LoVo (cell line): ENCODE measurements around the gene SPANXD.
"Not testable (repeated sequence)": the region's sequence is repeated elsewhere in the genome, so short reads cannot be mapped to it uniquely, and the experiment has no call there.

Experiments
- DNase-seq: peaks from one replicate; pipeline ENCODE4 v3.0.0-alpha.2; 2016; ENCODE audit warnings: low spot score

SPANXD gene, protein sequence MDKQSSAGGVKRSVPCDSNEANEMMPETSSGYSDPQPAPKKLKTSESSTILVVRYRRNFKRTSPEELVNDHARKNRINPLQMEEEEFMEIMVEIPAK

DNA sequence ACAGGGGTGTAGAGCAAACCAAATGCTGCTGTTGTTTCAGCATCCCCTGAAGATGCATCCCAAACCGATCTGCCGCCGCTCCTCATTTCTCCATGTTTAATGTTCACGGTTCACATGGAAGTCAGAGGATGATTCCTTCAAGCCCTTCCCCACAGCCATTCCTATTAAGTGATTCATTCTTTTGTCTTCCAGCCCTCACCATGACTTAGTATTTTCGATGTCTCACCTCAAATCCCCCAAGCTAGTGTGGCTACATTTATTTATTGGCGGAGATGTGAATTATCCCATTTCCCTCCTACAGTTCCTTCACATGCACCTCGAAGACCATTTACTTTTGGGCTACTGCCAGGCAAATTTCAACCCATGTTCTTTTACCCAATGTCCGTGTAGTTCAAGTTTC lies at the start of gene SPANXD:
SPANXD (minus strand) TSS at position 101 of the 400 bp plus-strand sequence. CDS start 334 bp downstream, outside the sequence.
- DNase-seq, result not testable (repeated sequence)

DNA sequence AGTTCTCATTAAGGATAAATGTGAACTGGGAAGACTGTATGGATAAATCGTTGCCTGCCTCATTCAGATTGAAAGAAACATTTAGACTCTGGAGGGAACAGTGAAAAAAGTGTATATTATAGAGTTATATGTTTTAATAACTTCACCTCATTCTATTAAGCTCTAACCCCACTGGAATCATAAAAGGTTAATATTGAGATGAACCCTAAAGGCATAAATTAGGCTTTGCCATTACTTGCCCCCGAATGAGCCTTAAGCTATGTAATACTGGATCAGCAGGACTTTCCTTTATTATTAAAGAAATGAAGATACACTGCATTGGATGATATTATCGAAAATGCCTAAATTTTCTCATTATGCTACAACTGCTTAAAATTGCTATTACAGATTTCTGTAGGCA lies 44.1 kb upstream of the SPANXD start:
- no peak for DNase-seq

DNA sequence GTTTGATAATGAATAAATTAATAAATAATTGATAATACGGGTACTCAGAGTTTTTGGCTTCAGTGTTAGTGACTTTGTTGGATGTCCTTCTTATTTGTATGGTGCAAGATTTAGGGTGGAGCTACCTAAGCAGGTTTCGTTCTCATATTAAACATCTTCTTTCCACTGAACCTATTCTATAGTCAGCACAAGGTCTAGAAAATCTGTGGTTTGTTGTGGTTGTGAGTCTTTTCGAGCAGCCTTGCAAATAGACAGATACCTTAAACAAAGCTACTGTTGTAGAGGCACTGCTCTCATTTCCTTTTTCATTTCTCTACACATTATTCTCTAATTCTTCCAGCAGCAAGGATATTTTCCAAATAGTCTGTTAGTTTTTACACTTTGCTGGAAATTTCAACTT lies 38.1 kb upstream of the SPANXD start:
- no peak for DNase-seq

DNA sequence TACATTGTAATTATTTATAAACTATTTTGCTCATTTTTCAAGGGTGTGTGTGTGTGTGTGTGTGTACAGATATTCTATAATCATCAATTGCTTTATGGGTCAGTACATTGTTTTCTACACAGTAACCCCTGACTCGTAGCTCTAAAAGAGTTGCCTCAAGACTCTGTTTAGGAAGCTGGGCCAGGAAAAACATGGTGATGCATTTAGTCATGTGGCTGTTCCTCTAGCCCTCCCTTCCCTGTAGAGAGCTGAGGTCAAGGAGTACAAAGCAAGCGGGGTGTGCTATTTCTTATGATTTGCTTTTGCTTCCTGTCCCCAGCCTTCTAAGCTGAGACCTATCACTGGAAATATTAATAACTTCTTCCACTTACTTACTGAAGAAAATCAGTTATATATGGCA lies 34.8 kb upstream of the SPANXD start:
- no peak for DNase-seq

DNA sequence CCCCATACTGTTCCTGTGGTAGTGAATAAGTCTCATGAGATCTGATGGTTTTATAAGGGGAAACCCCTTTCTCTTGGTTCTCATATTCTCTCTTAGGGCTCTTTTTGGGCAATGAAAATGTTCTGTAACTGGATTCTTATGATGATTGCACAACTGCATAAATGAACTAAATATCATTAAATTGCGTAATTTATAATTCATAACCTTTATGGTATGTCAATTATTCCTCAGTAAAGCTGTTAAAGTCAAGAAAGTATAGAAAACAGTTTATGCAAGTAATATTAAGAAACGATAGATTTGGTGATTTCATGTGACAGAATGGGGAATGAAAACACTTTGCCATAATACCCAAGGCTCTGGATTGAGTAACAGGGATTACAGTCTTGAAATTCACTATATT lies 33.5 kb upstream of the SPANXD start:
- DNase-seq, result no peak

DNA sequence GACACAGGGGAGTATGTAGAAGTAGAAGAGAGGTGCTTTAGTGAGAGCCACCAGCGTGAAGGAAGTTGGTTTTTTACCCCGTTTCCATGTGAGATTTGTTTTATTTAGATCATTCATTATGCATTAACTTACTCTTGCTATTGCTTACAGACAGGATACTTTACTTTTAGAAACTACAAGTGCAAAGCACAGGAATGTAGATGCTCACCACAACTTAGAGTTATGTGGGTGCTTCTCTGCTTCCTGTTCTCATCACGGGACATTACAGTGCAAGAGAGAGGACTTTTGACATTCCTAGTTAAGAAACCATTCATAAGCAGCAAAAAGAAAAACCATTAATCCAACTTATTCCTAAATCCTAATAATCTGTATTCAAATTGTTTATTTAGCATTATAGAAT lies 25.6 kb upstream of the SPANXD start:
- no peak for DNase-seq

DNA sequence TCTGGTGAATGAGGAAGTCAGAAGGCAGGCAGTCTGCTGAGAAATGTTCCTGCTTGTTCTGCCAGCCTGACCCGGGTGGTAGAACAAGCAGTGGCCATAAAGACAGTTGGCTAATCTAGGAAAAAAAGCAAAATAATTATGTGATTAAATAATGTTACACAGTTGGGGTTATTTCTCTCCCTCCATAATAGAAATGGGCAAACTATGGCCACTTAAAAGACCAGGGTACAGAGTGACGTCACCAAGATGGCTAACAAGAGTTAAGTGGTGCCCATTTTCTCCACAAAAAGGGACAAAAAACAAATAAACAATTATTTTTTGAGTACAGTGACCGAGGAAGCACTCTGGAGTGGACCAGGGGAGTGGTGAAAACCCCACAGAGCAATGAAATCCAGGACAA lies 16.1 kb upstream of the SPANXD start:
- no peak for DNase-seq

DNA sequence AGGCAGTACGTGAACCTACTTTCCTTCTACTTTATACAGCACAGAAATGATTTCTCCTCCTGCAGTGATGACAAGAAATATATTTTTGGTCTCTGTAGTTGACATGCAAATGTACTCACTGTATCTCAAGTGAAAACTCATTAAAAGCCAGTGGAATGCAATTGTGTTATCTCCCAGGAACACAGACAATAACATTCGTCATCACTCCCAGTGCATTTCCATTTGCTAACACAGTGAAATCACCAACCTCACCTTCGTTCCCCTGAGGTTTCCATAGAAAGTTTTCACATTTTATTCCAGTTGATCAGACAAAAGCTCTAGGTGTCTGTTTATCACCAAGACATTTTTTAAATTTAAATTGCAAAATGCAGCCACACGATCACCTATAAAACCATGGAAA lies 2.5 kb upstream of the SPANXD start:
- no peak for DNase-seq

DNA sequence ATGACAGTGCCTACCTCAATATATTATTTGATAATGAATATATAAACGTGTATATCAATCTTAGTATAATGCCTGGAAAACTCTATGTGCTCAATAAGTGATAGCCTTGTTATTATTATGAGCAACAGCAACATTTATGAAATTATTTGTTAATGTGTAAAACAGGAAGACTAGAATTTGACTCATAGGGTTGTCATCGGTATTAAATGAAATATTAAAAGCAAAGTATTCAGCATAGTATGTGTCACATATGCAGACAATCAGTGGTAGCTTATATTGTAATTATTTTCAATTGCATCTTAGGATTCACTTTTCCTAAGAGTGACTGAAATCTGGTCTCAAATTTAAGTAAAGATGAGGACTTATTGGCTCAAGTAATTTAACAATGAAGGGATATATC lies 24.6 kb downstream of the SPANXD start:
- DNase-seq, result no peak

DNA sequence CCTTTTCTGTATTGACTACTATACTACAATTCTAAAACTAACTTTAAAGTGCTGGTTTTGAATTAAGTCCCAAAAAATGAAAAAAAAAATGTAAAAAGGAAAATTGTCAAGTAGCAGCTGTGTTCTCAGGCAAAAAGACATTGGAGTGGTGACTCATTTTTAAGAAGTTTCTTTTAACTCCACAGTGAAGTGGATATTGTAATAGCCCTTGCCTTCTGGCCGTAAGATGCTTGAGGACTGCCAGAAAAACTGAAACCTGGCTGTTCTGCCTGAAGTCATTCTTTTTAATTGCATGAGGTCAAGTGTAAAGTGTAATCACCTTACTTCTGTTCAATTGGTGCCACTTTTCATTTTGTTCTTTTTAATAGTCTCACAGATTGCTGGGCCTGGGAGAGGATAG lies 28.9 kb downstream of the SPANXD start:
- no peak for DNase-seq

DNA sequence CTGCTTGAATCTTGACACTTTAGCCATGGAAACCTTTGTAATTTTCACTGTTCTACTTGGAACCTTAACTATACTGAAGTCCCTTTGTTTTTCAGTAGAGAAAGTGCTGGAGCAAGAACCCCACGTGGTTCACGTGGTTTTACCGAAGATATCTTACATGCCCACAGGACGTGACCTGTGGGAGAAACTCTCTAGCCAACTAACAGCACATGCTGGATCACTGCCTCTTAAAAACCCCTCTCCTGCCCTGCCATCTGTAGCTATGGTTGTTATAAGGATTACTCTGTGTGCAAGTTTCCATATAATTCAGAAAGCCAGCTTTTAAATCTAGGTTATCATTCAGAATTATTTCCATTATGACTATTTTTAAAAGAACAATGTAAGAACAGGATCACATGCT lies 30.2 kb downstream of the SPANXD start:
- no peak for DNase-seq

DNA sequence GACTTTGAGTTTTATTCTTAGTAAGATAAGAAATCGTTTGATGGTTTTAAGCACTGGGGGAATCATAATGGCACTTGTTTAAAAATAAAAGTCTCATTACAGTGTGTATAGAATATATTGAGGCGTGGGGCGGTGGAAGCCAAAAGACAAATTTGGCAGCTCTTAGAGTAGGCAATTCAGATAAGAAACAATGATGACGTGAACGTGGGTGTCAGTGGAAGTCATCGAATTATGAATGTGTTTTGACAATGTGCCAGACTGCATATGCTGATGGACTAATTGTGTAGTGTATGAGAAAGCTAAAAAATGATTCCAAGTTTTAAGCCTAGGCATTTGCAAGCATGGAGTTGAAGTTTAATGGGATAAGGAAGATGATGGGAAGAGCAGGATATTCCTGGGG lies 35.8 kb downstream of the SPANXD start:
- no peak for DNase-seq

DNA sequence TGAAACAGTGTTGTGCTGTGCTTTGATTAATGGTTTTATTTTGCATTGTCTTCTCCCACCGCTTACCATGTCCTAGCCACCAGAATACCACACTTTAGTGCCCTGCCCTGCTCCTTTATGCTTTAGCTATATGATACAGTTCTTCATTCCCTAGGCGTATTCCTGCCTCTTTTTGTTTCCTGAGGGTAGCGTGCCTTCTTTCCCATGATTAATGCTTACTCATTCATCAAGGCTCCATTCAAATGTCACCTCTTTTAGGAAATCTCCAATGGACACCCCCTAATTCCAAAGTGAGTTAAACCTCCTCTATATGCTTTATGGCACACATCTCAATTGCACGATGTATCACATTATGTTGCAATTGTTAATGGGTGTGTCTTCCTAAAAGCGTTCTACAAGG lies 46.3 kb downstream of the SPANXD start:
- DNase-seq, result no peak
